NCI-H1436 (cell line): ENCODE measurements around the gene FNDC7.
A peak's percentile ranks its signal among the peaks of the same experiment; 100 is the strongest.
"Not testable (repeated sequence)": the region's sequence is repeated elsewhere in the genome, so short reads cannot be mapped to it uniquely, and the experiment has no call there.

ENCODE experiments used
- DNase-seq: peaks from one replicate; lab custom pipeline; 2025; lab: John Stamatoyannopoulos, UW

The FNDC7 gene

DNA sequence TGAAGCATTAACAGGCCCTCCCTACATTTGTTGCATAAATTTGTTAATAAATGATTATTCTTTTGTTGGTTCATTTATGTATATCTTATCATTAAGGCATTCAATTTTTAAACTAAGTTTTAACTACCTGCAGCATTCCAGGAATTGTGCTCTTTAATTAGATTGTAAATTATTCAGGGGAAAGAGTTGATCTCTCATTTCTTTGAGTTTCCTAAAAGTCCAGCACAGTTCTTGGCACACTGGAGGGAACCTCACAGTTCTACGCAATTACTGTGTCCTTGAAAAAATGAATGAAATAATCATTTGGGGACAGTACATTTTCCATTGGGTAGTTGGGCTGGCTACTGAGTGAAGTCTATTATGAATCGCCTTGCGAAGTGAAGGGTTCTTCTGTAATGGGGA lies 33.3 kb downstream of the FNDC7 start:
- no peak for DNase-seq

DNA sequence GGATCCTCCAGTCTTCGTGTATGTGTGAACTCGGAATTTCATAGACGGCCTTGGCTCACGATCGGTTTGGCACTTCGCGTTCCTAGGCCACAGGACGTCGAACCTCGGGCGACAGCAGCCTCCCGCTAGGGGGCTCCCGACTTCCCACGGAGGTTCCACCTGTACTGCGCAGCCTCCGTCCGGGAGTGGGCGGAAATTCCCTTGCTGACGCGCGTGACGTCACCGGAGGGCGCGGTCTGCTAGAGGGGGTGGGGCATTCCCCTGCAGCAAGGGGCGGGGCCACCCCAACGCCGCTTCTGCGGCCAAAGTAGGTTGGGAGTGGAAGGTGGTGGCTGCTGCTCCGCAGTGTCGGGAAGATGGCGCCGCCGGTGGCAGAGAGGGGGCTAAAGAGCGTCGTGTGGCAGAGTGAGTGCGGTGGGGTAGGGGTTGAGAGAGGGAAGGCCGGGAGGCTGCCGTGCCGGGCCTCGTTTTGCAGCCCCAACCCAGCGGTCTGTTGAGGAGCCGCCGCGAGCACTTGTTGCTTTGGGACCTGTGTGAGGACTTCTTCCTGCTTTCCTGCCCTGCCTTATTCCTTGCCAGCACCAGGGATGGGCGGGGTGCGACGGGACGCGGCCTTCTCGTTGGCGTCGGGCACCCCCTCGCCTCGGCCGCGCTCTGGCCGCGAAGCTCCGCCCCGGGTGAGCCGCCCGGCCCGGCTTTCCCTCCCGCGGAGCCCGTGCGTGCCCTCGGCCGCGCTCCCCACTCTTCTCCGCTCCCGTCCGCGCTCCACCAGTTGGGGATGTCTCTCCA lies 33.9 kb downstream of the FNDC7 start, which contains the start of gene STXBP3:
Gene STXBP3, plus strand, starts transcription at position 293 of the 789 bp plus-strand sequence. Its CDS starts 64 bp downstream, at position 357.
- peak; percentile 98 for DNase-seq

DNA sequence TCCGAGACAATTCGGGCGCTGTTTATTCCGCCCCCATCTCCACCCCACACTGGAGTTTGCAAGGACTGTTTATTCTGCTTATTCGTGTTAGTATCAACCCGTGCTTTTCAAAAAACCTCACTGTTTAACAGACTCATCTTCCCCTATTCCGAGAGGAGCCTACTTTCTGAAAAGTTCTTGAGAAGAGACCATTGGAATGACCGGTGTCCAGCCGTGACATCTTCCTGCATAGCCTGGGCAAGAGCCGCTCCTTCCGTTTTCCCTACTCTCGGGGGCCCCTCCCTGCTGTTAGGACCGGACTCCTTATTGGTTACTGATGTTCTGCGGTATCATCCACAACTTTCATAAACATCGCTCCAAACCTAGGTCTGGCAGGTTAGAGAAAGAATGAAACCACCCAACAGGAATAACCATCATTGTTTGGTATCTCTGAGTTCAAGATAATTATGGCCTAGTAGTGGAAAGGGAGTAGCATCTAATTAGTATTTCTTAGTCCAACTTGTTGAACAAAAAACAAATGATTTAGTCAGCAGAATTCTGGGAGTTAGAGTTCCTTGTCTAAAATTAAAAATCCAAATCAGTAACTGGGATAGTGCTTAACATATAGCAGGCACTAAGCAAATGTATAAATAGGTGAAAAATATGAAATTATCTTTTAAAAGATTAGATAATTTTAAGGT lies 34.6 kb downstream of the FNDC7 start:
- DNase-seq, result no peak

DNA sequence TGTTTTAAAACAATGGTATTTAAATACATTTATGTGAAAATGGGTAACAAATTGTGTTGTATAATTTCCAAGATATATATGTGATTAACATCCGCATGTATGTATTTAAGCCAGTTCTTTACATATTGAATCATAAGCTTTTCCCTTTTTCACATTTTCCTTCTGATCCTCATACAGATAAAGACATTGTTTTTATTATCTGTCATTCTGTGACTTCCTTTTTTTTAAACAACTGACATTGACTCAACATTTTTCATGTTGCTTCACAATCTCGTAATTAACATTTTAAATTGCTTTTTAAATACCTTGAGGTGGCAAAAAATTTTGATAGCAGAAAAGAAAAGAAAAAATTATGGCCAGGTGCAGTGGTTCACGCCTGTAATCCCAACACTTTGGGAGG lies 35.2 kb downstream of the FNDC7 start:
- DNase-seq, result no peak

DNA sequence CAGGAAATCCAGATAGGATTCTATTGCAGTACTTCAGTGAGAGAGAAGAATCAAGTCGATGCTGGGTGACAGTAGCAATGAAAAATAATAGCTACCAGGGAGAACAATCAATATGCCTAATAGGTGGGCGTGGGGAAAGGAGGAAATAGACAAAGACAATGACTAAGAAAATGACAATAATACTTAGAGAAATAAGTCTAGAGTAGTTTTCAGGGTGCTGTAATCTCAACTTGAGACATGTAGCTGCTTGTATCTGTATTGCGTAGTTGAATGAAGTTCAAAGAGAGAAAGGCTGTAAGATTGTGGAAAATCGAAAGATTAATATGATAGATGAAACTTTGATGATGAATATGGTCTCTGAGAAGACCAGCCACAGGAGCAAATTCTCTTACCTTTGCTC lies 36.4 kb downstream of the FNDC7 start:
- no peak for DNase-seq

DNA sequence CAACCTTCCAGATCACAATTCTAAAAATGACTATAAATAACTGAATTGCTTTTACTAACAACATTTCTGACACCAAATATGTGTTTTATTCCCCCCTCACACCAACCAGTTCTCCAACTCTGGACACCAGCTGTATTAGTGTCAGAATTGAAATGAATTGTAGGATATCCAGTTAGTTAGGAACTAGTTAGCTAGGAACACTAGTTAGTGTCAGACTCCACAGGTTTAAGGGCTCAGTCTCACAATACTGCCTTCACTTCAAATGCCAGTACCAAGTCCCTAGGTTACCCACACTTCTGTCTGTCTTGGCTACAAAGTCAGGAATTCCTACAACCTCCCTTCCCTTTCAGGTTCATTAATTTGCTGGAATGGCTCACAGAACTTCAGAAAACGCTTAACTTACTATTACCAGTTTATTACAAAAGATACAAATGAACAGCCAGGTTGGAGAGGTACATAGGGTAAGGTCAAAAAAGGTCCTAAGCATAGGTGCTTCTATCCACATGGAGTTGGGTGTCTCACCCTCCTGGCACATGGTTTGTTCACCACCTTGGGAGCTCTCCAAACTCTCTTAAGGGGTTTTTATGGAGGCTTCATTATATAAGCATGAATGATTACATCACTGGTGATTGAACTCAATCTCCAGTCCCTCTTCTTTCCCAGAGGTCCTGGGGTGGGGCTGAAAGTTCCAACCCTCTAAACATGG lies 37.9 kb downstream of the FNDC7 start:
- no peak for DNase-seq

DNA sequence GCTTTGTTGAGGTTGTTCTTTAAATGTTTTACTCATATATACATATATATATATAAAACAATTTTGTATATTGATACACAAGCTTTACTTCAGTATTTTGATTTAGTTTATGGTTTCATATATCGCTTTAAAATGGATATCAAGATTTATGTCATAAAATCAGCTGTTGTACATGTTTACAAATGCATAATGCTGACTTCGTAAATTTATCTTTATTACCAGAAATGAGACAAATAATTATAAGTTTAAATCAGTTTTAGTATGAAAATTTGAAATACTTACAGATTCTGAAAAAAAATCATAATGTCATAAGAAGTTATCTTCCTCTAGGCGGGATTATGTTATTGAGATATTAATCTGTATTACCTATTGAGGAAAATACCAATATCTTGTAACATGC lies 40.7 kb downstream of the FNDC7 start:
- no peak for DNase-seq

DNA sequence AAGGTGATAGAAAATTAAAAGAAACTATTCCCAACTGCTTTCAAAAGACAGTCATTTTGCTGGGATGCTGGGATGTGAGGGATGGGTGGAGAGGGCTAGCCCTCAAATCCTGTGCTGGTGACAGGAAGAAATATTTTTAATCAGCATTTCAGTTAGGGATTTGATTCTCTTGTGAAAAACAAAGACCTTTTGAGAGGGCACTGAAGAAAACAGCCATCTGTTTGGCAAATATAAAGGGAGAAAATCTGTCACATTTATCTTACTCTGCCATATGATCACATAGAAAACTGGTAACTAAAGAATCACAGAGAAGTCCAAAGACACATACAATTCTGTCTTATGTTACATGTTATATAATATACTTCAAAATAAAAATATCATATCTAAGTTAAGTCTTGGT lies 46.1 kb downstream of the FNDC7 start:
- DNase-seq, result no peak

DNA sequence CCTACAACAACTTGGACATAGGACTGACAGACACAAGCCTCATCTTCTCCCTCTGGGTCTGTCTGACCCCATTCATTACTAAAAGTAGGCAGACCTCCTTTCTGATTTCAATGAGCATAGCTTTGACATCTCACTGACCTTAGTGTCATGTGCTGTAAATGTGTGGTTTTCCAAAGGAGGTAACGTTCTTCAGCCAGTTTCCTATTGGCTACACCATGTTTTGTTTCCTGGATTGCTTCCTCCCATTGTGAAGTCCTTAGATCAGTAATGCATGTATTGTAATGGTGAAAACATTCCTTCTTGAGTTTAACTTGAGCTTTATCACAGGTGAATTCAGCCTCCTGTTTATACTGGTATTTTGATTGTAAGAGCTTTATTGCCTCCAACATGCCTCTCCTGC lies 54.4 kb downstream of the FNDC7 start:
- no peak for DNase-seq

DNA sequence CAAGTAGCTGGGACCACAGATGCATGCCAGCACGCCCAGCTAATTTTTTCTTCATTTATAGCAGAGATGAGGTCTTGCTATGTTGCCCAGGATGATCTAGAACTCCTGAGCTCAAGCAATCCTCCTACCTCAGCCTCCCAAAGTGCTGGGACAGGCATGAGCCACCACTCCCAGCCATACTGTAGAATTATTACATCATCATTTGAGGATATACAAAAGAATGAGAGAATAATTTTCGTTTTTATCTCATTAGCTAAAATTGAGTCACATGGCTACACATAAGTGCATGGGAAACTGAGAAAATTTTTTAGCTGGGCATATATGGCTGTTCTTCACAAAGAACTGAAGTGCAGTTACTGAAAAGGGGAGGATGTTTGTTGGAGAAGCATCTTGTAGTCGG lies 55.0 kb downstream of the FNDC7 start:
- DNase-seq, result no peak

DNA sequence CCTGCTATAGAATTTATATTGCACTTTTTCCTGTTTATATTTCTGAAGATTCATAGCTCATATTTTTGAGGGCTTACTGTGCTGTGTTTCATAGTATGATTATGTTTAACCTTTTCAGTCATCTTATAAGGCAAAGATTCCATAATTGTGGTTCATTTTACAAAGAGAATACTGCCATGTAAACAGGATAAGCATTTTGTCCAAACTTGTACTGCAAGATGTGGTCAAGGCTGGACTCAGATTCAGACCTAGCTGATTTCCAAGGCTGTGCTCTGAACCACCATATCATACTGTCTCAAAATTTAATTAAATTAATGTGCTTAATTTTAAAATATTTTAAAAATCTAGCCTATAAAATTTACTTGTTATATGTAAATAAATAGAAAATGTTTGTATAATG lies 65.1 kb downstream of the FNDC7 start:
- no peak for DNase-seq

DNA sequence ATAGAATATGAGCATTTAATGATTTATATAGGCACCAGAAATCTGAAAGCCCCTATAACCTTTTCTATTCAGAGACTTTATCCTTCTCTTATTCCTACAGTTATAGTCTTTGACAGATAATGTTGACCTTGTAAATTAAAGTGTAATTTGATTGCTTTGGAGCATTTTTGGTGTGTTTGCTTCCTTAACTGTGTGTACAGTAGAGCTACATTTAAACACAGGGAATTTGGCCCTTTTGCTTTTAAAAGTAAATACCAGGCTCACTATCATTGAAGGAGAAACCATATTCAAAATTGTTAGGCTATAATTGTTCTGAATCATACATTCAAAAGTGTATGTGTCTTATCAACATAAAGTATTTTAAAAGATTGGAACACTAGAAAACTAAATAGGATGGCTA lies 66.7 kb downstream of the FNDC7 start:
- DNase-seq, result no peak

DNA sequence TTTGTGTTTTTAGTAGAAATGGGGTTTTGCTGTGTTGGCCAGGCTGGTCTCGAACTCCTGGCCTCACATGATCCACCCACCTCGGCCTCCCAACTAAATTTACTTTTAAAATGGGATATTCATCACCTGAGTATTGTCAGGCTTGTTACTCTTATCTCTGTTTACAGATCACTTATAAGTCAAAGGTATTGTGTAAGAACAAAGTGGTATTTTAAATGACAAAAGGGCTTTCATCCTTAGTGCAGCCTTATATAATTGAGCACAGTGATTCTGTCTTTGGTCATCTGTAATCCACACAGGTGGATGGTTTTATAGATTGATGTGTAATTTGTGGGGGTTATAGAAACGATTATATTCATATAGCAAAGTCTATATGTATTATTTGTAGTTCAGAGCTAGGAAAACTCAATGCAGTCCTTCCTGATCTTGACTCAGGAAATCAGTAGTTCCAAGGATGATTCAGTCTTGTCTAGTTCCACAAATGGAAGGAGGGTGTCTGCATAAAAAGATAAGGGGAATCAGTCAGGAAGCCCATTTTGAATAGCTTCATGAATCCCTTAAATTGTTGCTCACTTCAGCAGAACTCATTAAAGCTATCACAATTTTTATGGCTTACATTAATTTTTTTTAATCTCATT lies 68.3 kb downstream of the FNDC7 start:
- DNase-seq, result no peak

DNA sequence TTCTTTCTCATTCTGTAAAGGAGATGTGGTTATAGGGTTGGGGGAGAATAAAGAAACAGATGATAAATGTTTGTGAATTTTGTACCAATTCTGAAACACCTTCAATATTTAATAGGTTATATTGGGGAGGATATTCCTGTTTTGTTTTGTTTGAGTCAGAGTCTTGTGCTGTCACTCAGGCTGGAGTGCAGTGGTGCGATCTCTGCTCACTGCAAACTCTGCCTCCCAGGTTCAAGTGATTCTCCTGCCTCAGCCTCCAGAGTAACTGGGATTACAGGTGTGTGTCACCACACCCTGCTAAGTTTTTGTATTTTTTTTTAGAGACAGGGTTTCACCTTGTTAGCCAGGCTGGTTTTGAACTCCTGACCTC lies 68.9 kb downstream of the FNDC7 start:
- DNase-seq, result not testable (repeated sequence)

DNA sequence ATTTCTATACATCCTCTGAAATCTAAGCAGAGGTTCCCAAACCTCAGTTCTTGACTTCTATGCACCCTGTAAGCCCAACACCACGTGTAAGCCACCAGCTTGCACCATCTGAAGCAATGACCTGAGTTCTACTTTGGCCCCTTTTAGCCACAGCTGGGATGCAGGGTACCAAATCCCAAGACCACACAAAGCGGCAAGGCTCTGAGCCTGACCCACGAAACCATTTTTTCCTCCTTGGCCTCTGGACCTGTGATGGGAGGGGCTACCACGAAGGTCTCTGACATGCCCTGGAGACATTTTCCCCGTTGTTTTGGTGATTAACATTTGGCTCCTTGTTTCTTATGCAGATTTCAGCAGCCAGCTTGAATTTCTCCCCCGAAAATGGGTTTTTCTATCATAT lies 72.6 kb downstream of the FNDC7 start:
- no peak for DNase-seq

DNA sequence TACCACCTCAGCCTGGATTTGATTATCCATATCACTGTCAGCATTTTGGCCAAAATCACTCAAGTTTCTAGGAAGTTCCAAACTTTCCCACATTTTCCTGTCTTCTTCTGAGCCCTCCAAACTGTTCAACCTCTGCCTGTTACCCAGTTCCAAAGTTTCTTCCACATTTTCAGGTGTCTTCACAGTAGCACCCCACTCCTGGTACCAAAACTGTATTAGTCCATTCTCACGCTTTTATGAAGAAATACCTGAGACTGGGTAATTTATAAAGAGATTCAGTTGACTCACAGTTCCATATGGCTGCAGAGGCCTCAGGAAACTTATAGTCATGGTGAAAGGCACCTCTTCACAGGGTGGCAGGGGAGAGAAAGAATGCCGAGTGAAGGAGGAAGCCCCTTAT lies 73.2 kb downstream of the FNDC7 start:
- DNase-seq, result no peak

DNA sequence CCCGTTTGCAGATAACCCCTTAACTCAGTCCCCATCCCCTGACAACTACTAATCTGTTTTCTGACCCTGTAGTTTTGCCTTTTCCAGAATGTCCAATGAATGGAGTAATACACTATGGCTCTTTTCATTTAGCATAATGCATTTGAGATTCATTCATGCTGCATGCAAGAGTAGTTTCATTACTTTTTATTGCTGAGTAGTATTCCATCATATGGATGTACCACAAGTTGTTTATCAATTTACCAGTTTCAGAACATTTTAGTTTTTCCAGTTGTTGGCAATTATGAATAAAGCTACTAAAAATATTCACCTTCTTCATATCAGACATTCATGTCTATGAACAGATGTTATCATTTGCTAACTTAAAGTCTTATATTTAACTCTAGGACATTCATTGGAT lies 79.1 kb downstream of the FNDC7 start:
- no peak for DNase-seq
